Measurements from ENCODE around the gene NPR3.

Gene NPR3

GRCh38 chr5:32711681-32712480 lies 760 bp downstream of the NPR3 start:
- DNase-seq (ENCODE audit: low spot score), result peak; percentile 42

GRCh38 chr5:32712481-32713360 lies 1.6 kb downstream of the NPR3 start:
- DNase-seq (ENCODE audit: low spot score), result peak; percentile 23

- peak; percentile 21 for DNase-seq (ENCODE audit: low spot score)
These were observed 2.2 kb downstream of the NPR3 start for GRCh38 chr5:32713361-32713769.

GRCh38 chr5:32713770-32714381 lies 2.8 kb downstream of the NPR3 start:
- peak; percentile 77 for DNase-seq (ENCODE audit: low spot score)

- no peak for DNase-seq (ENCODE audit: low spot score)
These were observed 3.7 kb downstream of the NPR3 start for GRCh38 chr5:32714836-32715235.

GRCh38 chr5:32720300-32720699 lies 9.2 kb downstream of the NPR3 start:
- DNase-seq (ENCODE audit: low spot score), result no peak

- no peak for DNase-seq (ENCODE audit: low spot score)
These were observed 10.5 kb downstream of the NPR3 start for GRCh38 chr5:32721626-32722025.

- no peak for DNase-seq (ENCODE audit: low spot score)
These were observed 11.8 kb downstream of the NPR3 start for GRCh38 chr5:32722957-32723356.

GRCh38 chr5:32724526-32724925 lies 13.4 kb downstream of the NPR3 start:
- no peak for DNase-seq (ENCODE audit: low spot score)

GRCh38 chr5:32726086-32726557 lies 15.0 kb downstream of the NPR3 start:
- DNase-seq (ENCODE audit: low spot score), result no peak

- DNase-seq (ENCODE audit: low spot score), result no peak
These were observed 18.5 kb downstream of the NPR3 start for GRCh38 chr5:32729651-32730050.

GRCh38 chr5:32733590-32734340 lies 22.6 kb downstream of the NPR3 start:
- DNase-seq (ENCODE audit: low spot score), result no peak

GRCh38 chr5:32734827-32735378 lies 23.8 kb downstream of the NPR3 start:
- no peak for DNase-seq (ENCODE audit: low spot score)

GRCh38 chr5:32735512-32735911 lies 24.4 kb downstream of the NPR3 start:
- DNase-seq (ENCODE audit: low spot score), result no peak

- DNase-seq (ENCODE audit: low spot score), result no peak
These were observed 25.7 kb downstream of the NPR3 start for GRCh38 chr5:32736842-32737241.

- DNase-seq (ENCODE audit: low spot score), result no peak
These were observed 29.5 kb downstream of the NPR3 start for GRCh38 chr5:32740651-32741050.

- no peak for DNase-seq (ENCODE audit: low spot score)
These were observed 34.2 kb downstream of the NPR3 start for GRCh38 chr5:32745317-32745716.

- DNase-seq (ENCODE audit: low spot score), result no peak
These were observed 41.3 kb downstream of the NPR3 start for GRCh38 chr5:32752411-32752810.

- no peak for DNase-seq (ENCODE audit: low spot score)
These were observed 41.9 kb downstream of the NPR3 start for GRCh38 chr5:32753051-32753450.

- no peak for DNase-seq (ENCODE audit: low spot score)
These were observed 42.6 kb downstream of the NPR3 start for GRCh38 chr5:32753765-32754164.

GRCh38 chr5:32754284-32754683 lies 43.2 kb downstream of the NPR3 start:
- DNase-seq (ENCODE audit: low spot score), result no peak
